ENCODE data around the gene RAB11FIP4. TPM values are rescaled to one million over a fixed set of nuclear protein-coding genes. Genes with fewer than 3 reads are reported as not detected.

RAB11FIP4 gene
- total and polyA plus RNA-seq, 2 of the 8 experiments (the other 6 are each of a cell fraction or from before 2014, with no cell fraction given) = 21.7 to 53.2 TPM

DNA sequence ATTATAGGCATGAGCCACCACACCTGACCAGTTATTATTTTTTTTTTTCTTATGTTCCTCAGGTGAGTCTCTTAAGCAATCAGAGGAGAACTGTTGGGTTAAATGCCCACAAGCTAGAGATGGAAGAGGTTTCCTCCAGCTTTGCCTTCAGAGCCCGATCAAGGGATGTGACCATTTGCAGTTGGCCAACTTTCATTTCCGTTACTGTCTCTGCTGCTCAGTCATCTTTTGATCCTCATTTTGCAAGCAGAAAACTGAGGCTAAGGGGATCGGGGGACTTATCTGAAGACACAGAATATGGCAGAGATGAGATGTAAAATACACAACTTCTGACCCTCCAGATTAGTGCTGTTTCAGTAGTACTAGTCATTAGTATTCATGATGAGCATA is 188.8 kb downstream of the RAB11FIP4 start (continued):
- TF ChIP-seq, protein P1, sequence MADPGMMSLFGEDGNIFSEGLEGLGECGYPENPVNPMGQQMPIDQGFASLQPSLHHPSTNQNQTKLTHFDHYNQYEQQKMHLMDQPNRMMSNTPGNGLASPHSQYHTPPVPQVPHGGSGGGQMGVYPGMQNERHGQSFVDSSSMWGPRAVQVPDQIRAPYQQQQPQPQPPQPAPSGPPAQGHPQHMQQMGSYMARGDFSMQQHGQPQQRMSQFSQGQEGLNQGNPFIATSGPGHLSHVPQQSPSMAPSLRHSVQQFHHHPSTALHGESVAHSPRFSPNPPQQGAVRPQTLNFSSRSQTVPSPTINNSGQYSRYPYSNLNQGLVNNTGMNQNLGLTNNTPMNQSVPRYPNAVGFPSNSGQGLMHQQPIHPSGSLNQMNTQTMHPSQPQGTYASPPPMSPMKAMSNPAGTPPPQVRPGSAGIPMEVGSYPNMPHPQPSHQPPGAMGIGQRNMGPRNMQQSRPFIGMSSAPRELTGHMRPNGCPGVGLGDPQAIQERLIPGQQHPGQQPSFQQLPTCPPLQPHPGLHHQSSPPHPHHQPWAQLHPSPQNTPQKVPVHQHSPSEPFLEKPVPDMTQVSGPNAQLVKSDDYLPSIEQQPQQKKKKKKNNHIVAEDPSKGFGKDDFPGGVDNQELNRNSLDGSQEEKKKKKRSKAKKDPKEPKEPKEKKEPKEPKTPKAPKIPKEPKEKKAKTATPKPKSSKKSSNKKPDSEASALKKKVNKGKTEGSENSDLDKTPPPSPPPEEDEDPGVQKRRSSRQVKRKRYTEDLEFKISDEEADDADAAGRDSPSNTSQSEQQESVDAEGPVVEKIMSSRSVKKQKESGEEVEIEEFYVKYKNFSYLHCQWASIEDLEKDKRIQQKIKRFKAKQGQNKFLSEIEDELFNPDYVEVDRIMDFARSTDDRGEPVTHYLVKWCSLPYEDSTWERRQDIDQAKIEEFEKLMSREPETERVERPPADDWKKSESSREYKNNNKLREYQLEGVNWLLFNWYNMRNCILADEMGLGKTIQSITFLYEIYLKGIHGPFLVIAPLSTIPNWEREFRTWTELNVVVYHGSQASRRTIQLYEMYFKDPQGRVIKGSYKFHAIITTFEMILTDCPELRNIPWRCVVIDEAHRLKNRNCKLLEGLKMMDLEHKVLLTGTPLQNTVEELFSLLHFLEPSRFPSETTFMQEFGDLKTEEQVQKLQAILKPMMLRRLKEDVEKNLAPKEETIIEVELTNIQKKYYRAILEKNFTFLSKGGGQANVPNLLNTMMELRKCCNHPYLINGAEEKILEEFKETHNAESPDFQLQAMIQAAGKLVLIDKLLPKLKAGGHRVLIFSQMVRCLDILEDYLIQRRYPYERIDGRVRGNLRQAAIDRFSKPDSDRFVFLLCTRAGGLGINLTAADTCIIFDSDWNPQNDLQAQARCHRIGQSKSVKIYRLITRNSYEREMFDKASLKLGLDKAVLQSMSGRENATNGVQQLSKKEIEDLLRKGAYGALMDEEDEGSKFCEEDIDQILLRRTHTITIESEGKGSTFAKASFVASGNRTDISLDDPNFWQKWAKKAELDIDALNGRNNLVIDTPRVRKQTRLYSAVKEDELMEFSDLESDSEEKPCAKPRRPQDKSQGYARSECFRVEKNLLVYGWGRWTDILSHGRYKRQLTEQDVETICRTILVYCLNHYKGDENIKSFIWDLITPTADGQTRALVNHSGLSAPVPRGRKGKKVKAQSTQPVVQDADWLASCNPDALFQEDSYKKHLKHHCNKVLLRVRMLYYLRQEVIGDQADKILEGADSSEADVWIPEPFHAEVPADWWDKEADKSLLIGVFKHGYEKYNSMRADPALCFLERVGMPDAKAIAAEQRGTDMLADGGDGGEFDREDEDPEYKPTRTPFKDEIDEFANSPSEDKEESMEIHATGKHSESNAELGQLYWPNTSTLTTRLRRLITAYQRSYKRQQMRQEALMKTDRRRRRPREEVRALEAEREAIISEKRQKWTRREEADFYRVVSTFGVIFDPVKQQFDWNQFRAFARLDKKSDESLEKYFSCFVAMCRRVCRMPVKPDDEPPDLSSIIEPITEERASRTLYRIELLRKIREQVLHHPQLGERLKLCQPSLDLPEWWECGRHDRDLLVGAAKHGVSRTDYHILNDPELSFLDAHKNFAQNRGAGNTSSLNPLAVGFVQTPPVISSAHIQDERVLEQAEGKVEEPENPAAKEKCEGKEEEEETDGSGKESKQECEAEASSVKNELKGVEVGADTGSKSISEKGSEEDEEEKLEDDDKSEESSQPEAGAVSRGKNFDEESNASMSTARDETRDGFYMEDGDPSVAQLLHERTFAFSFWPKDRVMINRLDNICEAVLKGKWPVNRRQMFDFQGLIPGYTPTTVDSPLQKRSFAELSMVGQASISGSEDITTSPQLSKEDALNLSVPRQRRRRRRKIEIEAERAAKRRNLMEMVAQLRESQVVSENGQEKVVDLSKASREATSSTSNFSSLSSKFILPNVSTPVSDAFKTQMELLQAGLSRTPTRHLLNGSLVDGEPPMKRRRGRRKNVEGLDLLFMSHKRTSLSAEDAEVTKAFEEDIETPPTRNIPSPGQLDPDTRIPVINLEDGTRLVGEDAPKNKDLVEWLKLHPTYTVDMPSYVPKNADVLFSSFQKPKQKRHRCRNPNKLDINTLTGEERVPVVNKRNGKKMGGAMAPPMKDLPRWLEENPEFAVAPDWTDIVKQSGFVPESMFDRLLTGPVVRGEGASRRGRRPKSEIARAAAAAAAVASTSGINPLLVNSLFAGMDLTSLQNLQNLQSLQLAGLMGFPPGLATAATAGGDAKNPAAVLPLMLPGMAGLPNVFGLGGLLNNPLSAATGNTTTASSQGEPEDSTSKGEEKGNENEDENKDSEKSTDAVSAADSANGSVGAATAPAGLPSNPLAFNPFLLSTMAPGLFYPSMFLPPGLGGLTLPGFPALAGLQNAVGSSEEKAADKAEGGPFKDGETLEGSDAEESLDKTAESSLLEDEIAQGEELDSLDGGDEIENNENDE (IDR thresholded peaks at IDR 0.05; ENCODE audit: insufficient replicate concordance, low read length) = no peak
- TF ChIP-seq SIX5 (IDR thresholded peaks at IDR 0.05; ENCODE audit: low read depth, low read length) (no peak), EZH2 (IDR thresholded peaks at IDR 0.05; ENCODE audit: low read depth, low read length, severe bottlenecking) (no peak), RXRA (IDR thresholded peaks at IDR 0.05; ENCODE audit: insufficient read depth, low read depth, low read length) (no peak), RFX5 (IDR thresholded peaks at IDR 0.05; ENCODE audit: borderline replicate concordance, low read depth, low read length) (no peak), CTBP2 (IDR thresholded peaks at IDR 0.05; ENCODE audit: borderline replicate concordance, insufficient read depth, insufficient read length, low read length) (no peak), CEBPB (IDR thresholded peaks at IDR 0.05; ENCODE audit: low read depth, low read length) (no peak), HDAC2 (IDR thresholded peaks at IDR 0.05; ENCODE audit: borderline replicate concordance in 1 of 2, low read depth in 2 of 2, low read length in 2 of 2) (no peak)
